GM10266 (cell line): Measurements from ENCODE around the gene THRB.

Source experiments
- DNase-seq: peaks from one replicate; pipeline ENCODE4 v3.0.0; 2012; ENCODE audit errors: extremely low spot score
- TF ChIP-seq, protein P1 (sequence below): IDR thresholded peaks from 2 replicates; pipeline ENCODE4 v1.5.1; 2012; ENCODE audit warnings: mild to moderate bottlenecking, low read depth; ENCODE audit not compliant: control insufficient read depth, insufficient read depth; ENCODE audit errors: missing control alignments

THRB gene

DNA sequence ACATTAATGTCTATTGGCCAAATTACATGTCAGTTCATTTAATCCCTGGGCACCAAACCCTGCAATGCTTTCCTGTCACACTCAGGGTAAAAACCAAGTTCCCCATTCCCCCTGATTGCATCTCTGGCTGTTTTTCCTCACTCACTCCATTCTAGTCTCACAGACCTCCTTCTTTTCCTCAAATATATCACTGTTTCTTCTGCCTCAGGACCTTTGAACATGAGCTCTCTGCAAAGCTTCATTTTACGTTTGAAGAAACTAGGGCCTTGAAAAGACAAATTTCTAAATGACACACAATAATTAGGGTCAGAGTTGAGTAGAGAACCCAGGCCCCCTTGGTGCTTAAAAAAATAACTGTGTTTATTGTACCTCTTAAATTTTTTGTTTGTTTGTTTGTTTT lies 230.6 kb downstream of the THRB start:
- TF ChIP-seq, protein P1, sequence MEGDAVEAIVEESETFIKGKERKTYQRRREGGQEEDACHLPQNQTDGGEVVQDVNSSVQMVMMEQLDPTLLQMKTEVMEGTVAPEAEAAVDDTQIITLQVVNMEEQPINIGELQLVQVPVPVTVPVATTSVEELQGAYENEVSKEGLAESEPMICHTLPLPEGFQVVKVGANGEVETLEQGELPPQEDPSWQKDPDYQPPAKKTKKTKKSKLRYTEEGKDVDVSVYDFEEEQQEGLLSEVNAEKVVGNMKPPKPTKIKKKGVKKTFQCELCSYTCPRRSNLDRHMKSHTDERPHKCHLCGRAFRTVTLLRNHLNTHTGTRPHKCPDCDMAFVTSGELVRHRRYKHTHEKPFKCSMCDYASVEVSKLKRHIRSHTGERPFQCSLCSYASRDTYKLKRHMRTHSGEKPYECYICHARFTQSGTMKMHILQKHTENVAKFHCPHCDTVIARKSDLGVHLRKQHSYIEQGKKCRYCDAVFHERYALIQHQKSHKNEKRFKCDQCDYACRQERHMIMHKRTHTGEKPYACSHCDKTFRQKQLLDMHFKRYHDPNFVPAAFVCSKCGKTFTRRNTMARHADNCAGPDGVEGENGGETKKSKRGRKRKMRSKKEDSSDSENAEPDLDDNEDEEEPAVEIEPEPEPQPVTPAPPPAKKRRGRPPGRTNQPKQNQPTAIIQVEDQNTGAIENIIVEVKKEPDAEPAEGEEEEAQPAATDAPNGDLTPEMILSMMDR, result no peak
- no peak for DNase-seq

DNA sequence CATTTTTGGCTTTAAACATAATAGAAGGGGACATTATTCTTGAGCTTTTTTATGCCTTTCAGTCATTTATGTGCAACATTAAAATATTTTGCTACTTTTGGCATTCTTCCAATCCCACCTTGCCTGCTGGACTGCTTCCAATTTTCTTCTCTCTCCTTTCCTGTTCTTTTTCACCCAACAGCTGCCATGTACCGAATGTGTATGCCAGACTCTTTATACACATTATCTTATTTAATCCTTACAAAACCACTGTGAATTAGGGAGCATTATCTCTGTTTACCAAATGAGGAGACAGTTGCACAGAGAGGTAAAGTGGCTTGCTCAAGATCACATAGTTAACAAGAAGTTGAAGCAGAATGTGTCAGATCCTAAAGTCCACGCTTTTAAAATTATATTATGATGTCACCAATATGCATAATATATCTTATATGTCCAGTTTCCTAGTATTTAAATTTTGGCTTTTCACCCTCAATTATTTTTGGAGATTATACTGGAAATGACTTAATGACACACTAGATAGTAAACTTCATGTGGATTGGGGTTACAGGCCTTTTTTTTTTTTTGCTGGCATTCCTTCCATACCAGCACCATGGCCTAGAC lies 231.5 kb downstream of the THRB start:
- TF ChIP-seq, protein P1, result no peak

DNA sequence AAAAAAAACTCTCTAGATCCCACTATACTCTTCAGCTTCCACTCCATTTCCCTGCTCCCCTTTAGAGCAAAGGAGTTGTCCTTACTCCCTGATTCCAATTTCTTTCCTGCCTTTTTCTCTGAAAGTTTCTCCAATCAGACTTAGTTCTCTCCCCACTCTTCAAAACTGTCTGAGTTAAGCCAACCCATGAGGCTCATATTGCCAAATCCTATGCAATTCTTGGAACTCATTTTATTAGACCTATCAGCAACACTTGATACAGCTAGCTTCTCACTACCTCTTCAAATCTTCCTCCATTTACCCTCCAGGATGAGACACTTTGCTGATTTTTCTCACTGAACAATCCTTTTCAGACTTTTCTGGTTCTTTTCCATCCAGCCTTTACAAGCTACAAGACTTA lies 233.1 kb downstream of the THRB start:
- no peak for DNase-seq
- TF ChIP-seq, protein P1, result no peak

More for the DNA sequence above, 231.5 kb downstream of the THRB start:
- DNase-seq, result no peak

DNA sequence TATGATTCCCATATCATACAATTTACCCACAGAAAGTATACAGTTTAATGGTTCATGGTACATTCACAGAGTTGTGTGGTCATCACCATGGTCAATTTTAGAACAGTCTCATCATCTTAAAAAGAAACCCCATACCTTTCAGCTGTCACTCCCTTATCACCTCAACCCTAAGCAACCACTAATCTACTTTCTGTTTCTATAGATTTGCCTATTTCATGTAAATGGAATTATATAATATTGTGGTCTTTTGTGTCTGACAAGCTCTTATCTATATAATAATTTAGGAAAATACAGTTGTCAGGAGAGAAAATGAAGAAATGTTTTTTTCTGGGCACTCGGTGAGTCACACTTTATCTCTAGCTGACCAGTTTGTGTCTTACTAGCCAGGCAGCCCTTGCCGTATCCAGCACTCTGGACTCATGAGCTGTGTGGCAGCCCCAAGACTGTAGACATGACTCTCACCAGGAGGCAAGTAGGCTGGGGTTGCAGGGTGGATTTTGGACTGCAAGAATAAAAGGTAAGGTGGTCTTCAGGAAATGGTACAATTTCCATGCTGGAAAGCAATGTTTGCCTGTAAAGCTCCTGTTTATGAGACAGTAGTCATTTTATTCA lies 234.6 kb downstream of the THRB start:
- TF ChIP-seq, protein P1, result no peak
- no peak for DNase-seq

DNA sequence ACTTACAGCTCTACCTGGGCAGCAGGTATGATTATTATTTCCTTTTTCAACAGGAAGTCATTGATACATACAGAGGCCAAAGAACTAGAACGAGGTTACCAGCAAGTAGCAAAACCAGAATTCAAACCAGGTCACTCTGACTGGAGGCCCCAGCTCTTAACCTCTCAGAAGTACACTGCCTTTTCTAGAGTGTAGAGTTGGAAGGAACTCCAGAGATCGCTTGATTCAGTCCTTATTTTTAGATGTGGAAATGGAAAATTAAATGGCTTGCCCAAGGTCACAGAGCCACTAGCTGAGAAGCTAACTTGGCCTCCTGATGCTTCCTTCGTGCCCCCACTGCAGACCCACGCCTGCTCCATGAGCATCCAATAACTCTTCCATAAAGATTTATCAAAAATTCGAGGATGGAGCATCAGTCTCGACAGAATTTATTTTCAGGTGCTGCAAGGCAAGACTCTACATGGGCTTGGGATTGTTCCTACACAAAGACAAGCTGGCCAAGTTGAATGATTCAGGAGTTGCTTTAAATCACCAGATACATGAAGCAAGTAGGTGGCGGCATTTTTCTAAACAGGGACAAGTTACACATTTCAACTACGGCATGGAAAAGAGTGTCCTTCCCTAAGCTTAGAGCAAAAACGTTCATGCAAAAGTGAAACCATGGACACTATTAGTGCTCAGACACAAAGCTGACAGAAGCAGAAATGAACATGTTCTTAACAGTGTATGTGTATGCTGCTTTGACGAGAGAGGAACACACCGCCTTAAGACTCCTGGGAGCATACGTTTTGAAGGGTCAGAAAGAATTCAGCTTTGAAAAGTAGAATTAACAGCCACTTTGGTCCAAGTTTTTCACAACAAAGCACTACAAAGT lies 235.7 kb downstream of the THRB start:
- DNase-seq, result no peak
- TF ChIP-seq, protein P1, result no peak

DNA sequence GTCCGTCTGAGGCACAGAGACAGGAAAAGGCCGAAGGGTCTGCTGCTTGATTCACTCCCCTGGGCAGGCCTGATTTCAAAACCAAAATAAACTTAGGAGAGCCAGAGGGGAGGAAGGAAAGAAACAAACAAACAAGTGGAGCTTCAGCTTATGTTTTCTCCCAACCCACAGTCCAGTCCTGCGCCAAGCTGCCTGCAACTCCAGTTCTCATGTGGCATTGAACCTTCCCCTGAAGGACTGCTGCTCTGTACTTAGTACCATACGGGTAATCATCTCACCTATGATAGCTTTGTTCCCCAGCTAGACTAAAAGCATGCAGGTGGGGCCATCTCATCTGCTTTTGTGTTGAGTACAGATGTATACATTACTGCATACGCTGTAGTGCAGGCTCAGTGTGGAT lies 236.4 kb downstream of the THRB start:
- DNase-seq, result no peak
- TF ChIP-seq, protein P1, result no peak
